ENCODE data around the gene F11. TPM values are rescaled to one million over a fixed set of nuclear protein-coding genes. Genes with fewer than 3 reads are reported as not detected.

Gene F11
- total RNA-seq, 1 experiment from 2014 or later = not detected

- Mint-ChIP-seq H3K4me3 (ENCODE audit: unreplicated experiment) (no peak overlapping the region), H3K27ac (ENCODE audit: low read depth, unreplicated experiment) (no peak overlapping the region), H3K4me1 (ENCODE audit: insufficient read depth, unreplicated experiment) (no peaks in the 10 kb centered on the region), H3K36me3 (ENCODE audit: insufficient read depth, unreplicated experiment) (peaks cover 6% of the 10 kb centered on the region), H3K9me3 (ENCODE audit: unreplicated experiment) (no peaks in the 10 kb centered on the region), H3K27me3 (ENCODE audit: insufficient read depth, unreplicated experiment) (no peaks in the 10 kb centered on the region)
- no peak for DNase-seq (ENCODE audit: unreplicated experiment)
- no TSS peak for BruUV-seq (replicated peaks)
- intact Hi-C loops (cut with micrococcal nuclease) = no loop called here
- ChIA-PET CTCF (interaction anchor here (1.1 kb wide), 1 partner anchor 20 kb away, joined by 3 read pairs; no protein-coding TSS in a partner anchor), POLR2A (no interaction called here)
- no peak for TF ChIP-seq CTCF (IDR thresholded peaks at IDR 0.05; ENCODE audit: unreplicated experiment)
Measured at GRCh38 chr4:186248643-186249042, 17.3 kb upstream of the F11 start.

GRCh38 chr4:186249785-186250754, 15.9 kb upstream of the F11 start:
- DNase-seq (ENCODE audit: unreplicated experiment) = peak; percentile 25
- H3K27ac Mint-ChIP-seq (ENCODE audit: low read depth, unreplicated experiment) = no peak overlapping the region
- CTCF ChIA-PET = interaction anchor here (0.6 to 1.1 kb wide), 2 partner anchors 21 to 142 kb away, joined by 3 to 4 read pairs; no protein-coding TSS in a partner anchor

GRCh38 chr4:186250760-186251159, 15.2 kb upstream of the F11 start:
- Mint-ChIP-seq H3K4me1 (ENCODE audit: insufficient read depth, unreplicated experiment) (no peaks in the 10 kb centered on the region), H3K4me3 (ENCODE audit: unreplicated experiment) (no peak overlapping the region), H3K27me3 (ENCODE audit: insufficient read depth, unreplicated experiment) (no peaks in the 10 kb centered on the region), H3K9me3 (ENCODE audit: unreplicated experiment) (no peaks in the 10 kb centered on the region), H3K36me3 (ENCODE audit: insufficient read depth, unreplicated experiment) (peaks cover 6% of the 10 kb centered on the region), H3K27ac (ENCODE audit: low read depth, unreplicated experiment) (no peak overlapping the region)
- POLR2A ChIA-PET = interaction anchor here (0.9 kb wide), 1 partner anchor 342 kb away, joined by 3 read pairs; no protein-coding TSS in a partner anchor
- BruUV-seq (replicated peaks) = no TSS peak
- TF ChIP-seq CTCF (IDR thresholded peaks at IDR 0.05; ENCODE audit: unreplicated experiment) = no peak
- CTCF ChIA-PET = interaction anchor here (0.6 kb wide), 1 partner anchor 143 kb away, joined by 4 read pairs; no protein-coding TSS in a partner anchor
- intact Hi-C loops (cut with micrococcal nuclease) = no loop called here
- DNase-seq (ENCODE audit: unreplicated experiment) = no peak

More at GRCh38 chr4:186249785-186250754, 15.9 kb upstream of the F11 start:
- no peak for TF ChIP-seq CTCF (IDR thresholded peaks at IDR 0.05; ENCODE audit: unreplicated experiment)
- no peaks in the 10 kb centered on the region for H3K27me3 Mint-ChIP-seq (ENCODE audit: insufficient read depth, unreplicated experiment)
- no peaks in the 10 kb centered on the region for H3K4me1 Mint-ChIP-seq (ENCODE audit: insufficient read depth, unreplicated experiment)
- intact Hi-C loops (cut with micrococcal nuclease) = no loop called here
- no peak overlapping the region for H3K4me3 Mint-ChIP-seq (ENCODE audit: unreplicated experiment)
- no peaks in the 10 kb centered on the region for H3K9me3 Mint-ChIP-seq (ENCODE audit: unreplicated experiment)
- POLR2A ChIA-PET = interaction anchor here (0.9 kb wide), 1 partner anchor 342 kb away, joined by 3 read pairs; no protein-coding TSS in a partner anchor
- H3K36me3 Mint-ChIP-seq (ENCODE audit: insufficient read depth, unreplicated experiment) = peaks cover 6% of the 10 kb centered on the region
- no TSS peak for BruUV-seq (replicated peaks)

- TF ChIP-seq CTCF (IDR thresholded peaks at IDR 0.05; ENCODE audit: unreplicated experiment) = no peak
Measured at GRCh38 chr4:186255122-186255521, 10.9 kb upstream of the F11 start.

More at GRCh38 chr4:186255122-186255521, 10.9 kb upstream of the F11 start:
- H3K4me1 Mint-ChIP-seq (ENCODE audit: insufficient read depth, unreplicated experiment) = no peaks in the 10 kb centered on the region
- CTCF ChIA-PET = no interaction called here
- DNase-seq (ENCODE audit: unreplicated experiment) = no peak
- no TSS peak for BruUV-seq (replicated peaks)
- no peaks in the 10 kb centered on the region for H3K36me3 Mint-ChIP-seq (ENCODE audit: insufficient read depth, unreplicated experiment)
- no peaks in the 10 kb centered on the region for H3K27me3 Mint-ChIP-seq (ENCODE audit: insufficient read depth, unreplicated experiment)
- POLR2A ChIA-PET = no interaction called here
- intact Hi-C loops (cut with micrococcal nuclease) = no loop called here
- no peak overlapping the region for H3K4me3 Mint-ChIP-seq (ENCODE audit: unreplicated experiment)
- H3K9me3 Mint-ChIP-seq (ENCODE audit: unreplicated experiment) = no peaks in the 10 kb centered on the region
- no peak overlapping the region for H3K27ac Mint-ChIP-seq (ENCODE audit: low read depth, unreplicated experiment)
